SH-SY5Y (cell line): ENCODE data around the gene ENTR1.

Source experiments
- GATA2 ChIP-seq: IDR thresholded peaks from 2 replicates; pipeline ENCODE4 v1.6.1; 2011; ENCODE audit warnings: mild to moderate bottlenecking, low read depth, low read length
- GATA3 ChIP-seq: IDR thresholded peaks from 2 replicates; pipeline ENCODE4 v1.6.1; 2011; ENCODE audit warnings: low read depth, mild to moderate bottlenecking, low read length, moderate library complexity

GRCh38 chr9:136433043-136433715, 22.8 kb upstream of the ENTR1 start:
- TF ChIP-seq GATA3: no peak
- no peak for TF ChIP-seq GATA2
